Lung (tissue), 13 donors: ENCODE results near the gene BTAF1. TPM values are rescaled to one million over a fixed set of nuclear protein-coding genes. Genes with fewer than 3 reads are reported as not detected.

Experiments
- ATAC-seq: fragments of 200-7000 bp; cut with Tn5 transposase; one replicate; pipeline ENCODE4 v1.9.1; 2020; ENCODE audit warnings: moderate number of reproducible peaks; ENCODE audit not compliant: insufficient read depth, low FRiP score
- DNase-seq, 3 donors: peaks; one replicate each; pipeline ENCODE4 v3.0.0-alpha.2; 2013 to 2017
- H3K27ac ChIP-seq, 2 donors: one replicate each; pipeline ENCODE4 v1.5.1; 2013; ENCODE audit warnings: mild to moderate bottlenecking in 2 of 2, moderate library complexity in 2 of 2, control low read depth in 1 of 2, inconsistent platforms in 1 of 2, low read depth in 1 of 2, low read length in 1 of 2
- H3K27me3 ChIP-seq, 3 donors: one replicate each; pipeline ENCODE4 v1.5.1; 2013; ENCODE audit warnings: low read length in 2 of 3; ENCODE audit not compliant: control insufficient read depth in 3 of 3, insufficient read depth in 3 of 3
- H3K36me3 ChIP-seq, 4 donors: one replicate each; pipeline ENCODE4 v1.5.1; 2013; ENCODE audit warnings: low read length in 4 of 4, mild to moderate bottlenecking in 1 of 4, moderate library complexity in 1 of 4; ENCODE audit not compliant: control insufficient read depth in 4 of 4, insufficient read depth in 4 of 4
- H3K4me1 ChIP-seq, 5 donors: one replicate each; pipeline ENCODE4 v1.5.1; 2013; ENCODE audit warnings: low read length in 5 of 5, mild to moderate bottlenecking in 2 of 5, moderate library complexity in 1 of 5; ENCODE audit not compliant: control insufficient read depth in 5 of 5, insufficient read depth in 5 of 5
- H3K4me3 ChIP-seq: one replicate; pipeline ENCODE4 v1.5.1; 2013; ENCODE audit warnings: mild to moderate bottlenecking, control low read depth, moderate library complexity
- H3K9ac ChIP-seq, 2 donors: one replicate each; pipeline ENCODE4 v1.5.1; 2013; ENCODE audit warnings: low read length in 2 of 2, control low read depth in 1 of 2; ENCODE audit not compliant: insufficient read depth in 1 of 2
- H3K9me3 ChIP-seq, 4 donors: one replicate each; pipeline ENCODE4 v1.5.1; 2013; ENCODE audit warnings: low read length in 3 of 4, mild to moderate bottlenecking in 1 of 4, moderate library complexity in 1 of 4; ENCODE audit not compliant: control insufficient read depth in 4 of 4, insufficient read depth in 3 of 4
- CTCF ChIP-seq: IDR thresholded peaks from 2 replicates; pipeline ENCODE4 v1.5.1; 2012; ENCODE audit warnings: mild to moderate bottlenecking; ENCODE audit errors: control extremely low read depth, extremely low read depth
- WGBS, 2 donors: extraction: QIAGEN DNeasy Blood & Tissue Kit; methylation state at CpG; one replicate each; pipeline ENCODE4 v1.1.7; 2013; 5-methylcytosine and 5-hydroxymethylcytosine counted together
- polyA plus RNA-seq, 2 donors: library from polyadenylated mRNA; stranded (reverse); fragments of 200-250 nt; gene quantifications; one replicate each; pipeline ENCODE4 v1.2.1, GENCODE V29; 2013
- small RNA-seq: library from RNA; depleted of rRNA; stranded (forward); fragments of <200 nt; gene quantifications from one replicate; pipeline ENCODE3, GENCODE V24; 2014; ENCODE audit warnings: low replicate concordance
- total RNA-seq, 2 donors: library from RNA; depleted of rRNA in 1 of 2; stranded (reverse); fragments of >200 nt in 1 of 2; gene quantifications; one replicate each; pipeline ENCODE4 v1.2.1, GENCODE V29; 2014 to 2021
- donor health status: control.
- donor health status: control.
- donor health status: Bipolar disorder and iron deficiency.
- donor health status: healthy.
- donor health status: DM: yes; HTN: yes; CAD: no.

Gene BTAF1
- total and polyA plus RNA-seq, 4 donors = 8.5 to 80.0 (median 20.2) TPM

GRCh38 chr10:92076722-92077121 lies 153.2 kb downstream of the BTAF1 start:
- no peak for DNase-seq
- no peak for ATAC-seq
- Histone ChIP-seq H3K4me1 (peaks cover 0 to 5% (median 0%) of the 10 kb centered on the region in 5 donors), H3K27ac (no peak overlapping the region), H3K27me3 (no peaks in the 10 kb centered on the region), H3K9me3 (no peaks in the 10 kb centered on the region), H3K4me3 (no peak overlapping the region), H3K36me3 (peaks cover 0 to 16% (median 7%) of the 10 kb centered on the region in 4 donors), H3K9ac (no peak overlapping the region)
- TF ChIP-seq CTCF = no peak

GRCh38 chr10:92079003-92079402 lies 155.4 kb downstream of the BTAF1 start:
- 96 to 99% methylated on average over 6 of the region's 6 CpGs for WGBS, 2 donors
- H3K36me3 ChIP-seq = peaks cover 0 to 16% (median 7%) of the 10 kb centered on the region in 4 donors
- no peak for TF ChIP-seq CTCF

More at GRCh38 chr10:92079003-92079402, 155.4 kb downstream of the BTAF1 start:
- H3K9me3 ChIP-seq = no peaks in the 10 kb centered on the region
- H3K27me3 ChIP-seq = no peaks in the 10 kb centered on the region
- ATAC-seq = no peak
- H3K27ac ChIP-seq = no peak overlapping the region
- DNase-seq = no peak
- no peak overlapping the region for H3K9ac ChIP-seq
- no peak overlapping the region for H3K4me3 ChIP-seq
- peaks cover 0 to 13% (median 0%) of the 10 kb centered on the region in 5 donors for H3K4me1 ChIP-seq

Small RNA genes within 50 kb of the gene (small RNA-seq; reads per million reads assigned to genes)
- gene AL359198.2 = not detected
- not detected for gene RF00402

Other genes starting within 250 kb of the BTAF1 start
- 10 to 100 TPM; 28.2 to 80.1 TPM for gene TNKS2, start 125.3 kb upstream of the BTAF1 start, total RNA-seq
- gene TNKS2, start 125.3 kb upstream of the BTAF1 start, polyA plus RNA-seq = 10 to 100 TPM in 1 of 2 donors, 1 to 10 TPM in 1; 8.6 to 18.4 TPM
- 1 to 10 TPM in 1 of 2 donors, under 1 TPM in 1; 0.88 to 2.3 TPM for gene FGFBP3, start 14.3 kb upstream of the BTAF1 start, total RNA-seq
- 1 to 10 TPM in 1 of 2 donors, under 1 TPM in 1; 0.81 to 1.6 TPM for gene FGFBP3, start 14.3 kb upstream of the BTAF1 start, polyA plus RNA-seq